ENCODE results near the gene PPP6R3. TPM values are rescaled to one million over a fixed set of nuclear protein-coding genes. Genes with fewer than 3 reads are reported as not detected.

The PPP6R3 gene
- polyA plus RNA-seq, 1 of the 3 experiments (the other 2 are of a cell fraction), result 28.1 TPM

DNA sequence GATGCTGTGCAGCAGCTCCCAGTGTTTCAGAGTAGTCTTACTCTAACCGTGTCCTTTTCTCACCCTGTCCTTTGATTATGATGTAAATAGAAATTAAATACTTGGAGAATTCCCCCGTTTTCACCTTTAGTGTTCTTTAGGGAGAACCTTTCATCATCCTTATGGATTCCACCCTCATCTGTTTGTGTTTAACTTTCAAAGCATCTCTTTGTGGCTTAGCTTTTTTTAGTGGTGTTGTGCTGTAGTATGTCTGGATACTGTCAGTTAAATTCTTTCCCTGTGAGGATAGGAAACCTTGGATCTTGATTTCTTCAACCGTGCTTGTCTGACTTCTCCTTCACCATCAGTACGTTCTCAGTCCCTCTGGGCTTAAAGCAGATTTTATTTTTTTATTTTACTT is 48.5 kb downstream of the PPP6R3 start:
- POLR2A ChIA-PET, result no interaction called here
- H3K4me2 ChIP-seq, result peak overlapping the region; percentile 40; the same call in 1 of the 2 replicates
- peak; percentile 24 for DNase-seq

DNA sequence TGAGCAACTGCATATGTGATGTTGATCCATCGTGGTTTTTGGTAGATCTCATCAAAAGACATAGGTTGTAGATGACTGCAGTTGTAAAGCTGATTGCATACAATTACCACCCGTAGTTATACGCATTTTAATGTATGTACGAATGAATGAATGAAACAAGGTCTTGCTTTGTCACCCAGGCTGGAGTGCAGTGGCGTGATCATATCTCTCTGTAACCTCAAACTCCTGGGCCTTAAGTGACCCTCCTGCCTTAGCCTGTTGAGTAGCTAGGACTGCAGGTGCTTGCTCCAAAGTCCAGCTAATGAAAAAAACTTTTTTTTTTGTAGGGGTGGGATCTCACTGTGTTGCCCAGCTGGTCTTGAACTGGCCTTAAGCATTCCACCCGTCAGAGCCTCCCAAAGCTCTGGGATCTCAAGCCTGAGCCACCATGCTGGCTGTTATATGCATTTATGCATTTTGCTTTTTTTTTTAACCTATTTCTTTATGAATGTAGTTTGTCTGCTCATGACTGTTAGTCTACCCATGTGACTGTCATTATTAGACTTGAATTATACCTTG is 53.5 kb downstream of the PPP6R3 start:
- H3K4me1 ChIP-seq (ENCODE audit: control insufficient read depth in 1 of 2, insufficient read depth in 2 of 2, low read depth in 1 of 2, low read length in 1 of 2), result peaks cover 1 to 3% of the 10 kb centered on the region in 2 experiments; a peak in 2 of 4 replicates
- peaks cover 10 to 22% of the 10 kb centered on the region in 2 experiments for H3K36me3 ChIP-seq (replicated peaks in 1 of 2; ENCODE audit: control insufficient read depth in 1 of 2, insufficient read depth in 2 of 2, low read length in 1 of 2)
- DNase-seq, result no peak
- ChIA-PET CTCF (interaction anchor here (0.7 to 1.8 kb wide), 2 partner anchors 9 to 34 kb away, joined by 3 to 4 read pairs; no protein-coding TSS in a partner anchor), POLR2A (no interaction called here)
- peaks cover 8% of the 10 kb centered on the region for H3F3A ChIP-seq (replicated peaks; ENCODE audit: insufficient read depth)
- TF ChIP-seq GABPA (IDR thresholded peaks at IDR 0.05; ENCODE audit: low read depth) (no peak), RFX5 (IDR thresholded peaks at IDR 0.05; ENCODE audit: low read length) (no peak), GATA2 (CRISPR knock-in tag; IDR thresholded peaks at IDR 0.05) (no peak), POLR2AphosphoS5 (IDR thresholded peaks at IDR 0.05; ENCODE audit: low read depth, low read length) (no peak), MEF2A (IDR thresholded peaks at IDR 0.05; ENCODE audit: borderline replicate concordance, low read depth) (no peak), YY1 (IDR thresholded peaks at IDR 0.05; ENCODE audit: low read depth) (no peak), FOXJ3 (CRISPR knock-in tag; IDR thresholded peaks at IDR 0.05) (no peak), MXI1 (IDR thresholded peaks at IDR 0.05; ENCODE audit: low read depth, low read length) (no peak), FOXM1 (IDR thresholded peaks at IDR 0.05; ENCODE audit: low read depth) (no peak), NFIC (IDR thresholded peaks at IDR 0.05; ENCODE audit: borderline replicate concordance) (no peak), RAD21 (IDR thresholded peaks at IDR 0.05; ENCODE audit: low read length) (no peak)
- TF ChIP-seq, protein P1, sequence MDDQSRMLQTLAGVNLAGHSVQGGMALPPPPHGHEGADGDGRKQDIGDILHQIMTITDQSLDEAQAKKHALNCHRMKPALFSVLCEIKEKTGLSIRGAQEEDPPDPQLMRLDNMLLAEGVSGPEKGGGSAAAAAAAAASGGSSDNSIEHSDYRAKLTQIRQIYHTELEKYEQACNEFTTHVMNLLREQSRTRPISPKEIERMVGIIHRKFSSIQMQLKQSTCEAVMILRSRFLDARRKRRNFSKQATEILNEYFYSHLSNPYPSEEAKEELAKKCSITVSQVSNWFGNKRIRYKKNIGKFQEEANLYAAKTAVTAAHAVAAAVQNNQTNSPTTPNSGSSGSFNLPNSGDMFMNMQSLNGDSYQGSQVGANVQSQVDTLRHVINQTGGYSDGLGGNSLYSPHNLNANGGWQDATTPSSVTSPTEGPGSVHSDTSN (IDR thresholded peaks at IDR 0.05), result no peak
- no peaks in the 10 kb centered on the region for H3K9me2 ChIP-seq
- H3K79me2 ChIP-seq (ENCODE audit: insufficient read depth), result peaks cover 100% of the 10 kb centered on the region
- no peak overlapping the region for H3K27ac ChIP-seq (ENCODE audit: low read depth in 2 of 2, low read length in 1 of 2)
- 97% methylated on average over 6 of the region's 6 CpGs for WGBS (ENCODE audit: low lambda C conversion rate)
- H3K9ac ChIP-seq, result no peak overlapping the region
- no peaks in the 10 kb centered on the region for H3K9me3 ChIP-seq
- no peak overlapping the region for H3K4me3 ChIP-seq (ENCODE audit: low read depth in 2 of 2, low read length in 1 of 2)
- H2AFZ ChIP-seq (ENCODE audit: low read depth), result no peak overlapping the region
- H4K20me1 ChIP-seq (ENCODE audit: insufficient read depth), result peaks cover 91% of the 10 kb centered on the region
- no peak overlapping the region for H3K4me2 ChIP-seq
- no peaks in the 10 kb centered on the region for H3K27me3 ChIP-seq (ENCODE audit: insufficient read depth)

More for the DNA sequence above, 48.5 kb downstream of the PPP6R3 start:
- Histone ChIP-seq H3K9me3 (no peaks in the 10 kb centered on the region), H3K27ac (ENCODE audit: low read depth in 2 of 2, low read length in 1 of 2) (peak overlapping the region; percentile 40 to 54), H4K20me1 (ENCODE audit: insufficient read depth) (peaks cover 99% of the 10 kb centered on the region), H3K9ac (no peak overlapping the region), H3F3A (replicated peaks; ENCODE audit: insufficient read depth) (peaks cover 26% of the 10 kb centered on the region), H3K36me3 (replicated peaks in 1 of 2; ENCODE audit: control insufficient read depth in 1 of 2, insufficient read depth in 2 of 2, low read length in 1 of 2) (peaks cover 0 to 4% of the 10 kb centered on the region in 2 experiments), H2AFZ (ENCODE audit: low read depth) (no peak overlapping the region), H3K27me3 (ENCODE audit: insufficient read depth) (no peaks in the 10 kb centered on the region), H3K4me1 (ENCODE audit: control insufficient read depth in 1 of 2, insufficient read depth in 2 of 2, low read depth in 1 of 2, low read length in 1 of 2) (peaks cover 5 to 28% of the 10 kb centered on the region in 2 experiments), H3K4me3 (ENCODE audit: low read depth in 2 of 2, low read length in 1 of 2) (no peak overlapping the region), H3K79me2 (ENCODE audit: insufficient read depth) (peaks cover 100% of the 10 kb centered on the region), H3K9me2 (no peaks in the 10 kb centered on the region)
- CTCF ChIA-PET, result interaction anchor here (1.0 to 1.2 kb wide), 3 partner anchors 10 to 25 kb away, joined by 3 to 5 read pairs (median 4); no protein-coding TSS in a partner anchor
- TF ChIP-seq, protein P1 (IDR thresholded peaks at IDR 0.05), result peak; percentile 73
- peak; percentile 96 for TF ChIP-seq TCF12 (IDR thresholded peaks at IDR 0.05)
- TF ChIP-seq RXRA (IDR thresholded peaks at IDR 0.05; ENCODE audit: borderline replicate concordance, low read depth), result no peak
- 0 out of 2 replicates have a peak, but pooled peaks have one; percentile 9 for TF ChIP-seq JUND (IDR thresholded peaks at IDR 0.05)
- 0 out of 4 replicates have a peak, but pooled peaks of 1 of the 2 experiments have one; percentile 14 for TF ChIP-seq EP300 (IDR thresholded peaks at IDR 0.05; ENCODE audit: borderline replicate concordance in 1 of 2, low read depth in 1 of 2, low read length in 1 of 2)
- no peak for TF ChIP-seq NRF1 (IDR thresholded peaks at IDR 0.05; ENCODE audit: low read depth, low read length)
- TF ChIP-seq POLR2AphosphoS5 (IDR thresholded peaks at IDR 0.05; ENCODE audit: low read depth, low read length), result peak; percentile 70
- no peak for TF ChIP-seq RFX5 (IDR thresholded peaks at IDR 0.05; ENCODE audit: low read length)
- TF ChIP-seq SIN3A (IDR thresholded peaks at IDR 0.05; ENCODE audit: borderline replicate concordance, low read depth, low read length), result no peak
- WGBS (ENCODE audit: low lambda C conversion rate), result 41% methylated on average over 4 of the region's 4 CpGs

Data from SK-N-SH (cell line).